GM12801 (cell line): ENCODE data around the gene PBX3.

Experiments
- TF ChIP-seq, protein P1 (sequence below): IDR thresholded peaks from one replicate; pipeline ENCODE4 v1.5.1; 2011; ENCODE audit warnings: control low read depth; ENCODE audit not compliant: insufficient read length; ENCODE audit errors: extremely low read depth

PBX3 gene

DNA sequence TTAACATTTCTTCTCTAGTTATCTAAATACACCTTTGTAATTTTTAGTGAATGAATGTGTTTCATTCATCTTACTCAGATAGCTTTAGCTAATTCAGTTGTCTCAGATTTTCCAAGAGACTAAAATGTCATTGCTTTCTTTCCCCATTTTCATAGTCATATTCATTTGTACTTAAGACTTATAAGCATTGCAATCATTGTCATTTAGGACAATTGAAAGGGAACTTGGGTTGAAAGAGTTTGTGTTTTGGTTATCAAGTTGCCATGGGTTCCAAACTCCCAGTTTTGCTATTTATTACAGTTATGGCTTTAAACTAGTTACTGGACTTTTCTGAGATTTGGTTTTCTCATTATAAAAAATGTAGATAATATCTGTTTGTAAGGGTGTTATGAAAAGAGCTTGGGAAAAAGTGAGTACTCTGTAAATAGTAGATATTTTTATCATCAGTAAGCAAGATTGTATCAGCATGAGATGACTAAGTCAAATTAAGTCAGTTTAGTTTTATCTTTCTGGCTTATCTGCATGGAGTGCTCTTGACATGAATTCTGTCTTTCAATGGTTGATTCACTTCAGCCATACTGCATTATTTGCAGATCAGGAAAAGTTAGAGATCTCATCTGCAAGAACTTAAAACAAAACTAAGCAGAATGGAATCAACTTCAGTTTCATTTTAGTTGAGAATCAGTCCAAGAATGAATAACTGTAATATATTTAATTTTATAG, 107.5 kb downstream of the PBX3 start:
- TF ChIP-seq, protein P1, sequence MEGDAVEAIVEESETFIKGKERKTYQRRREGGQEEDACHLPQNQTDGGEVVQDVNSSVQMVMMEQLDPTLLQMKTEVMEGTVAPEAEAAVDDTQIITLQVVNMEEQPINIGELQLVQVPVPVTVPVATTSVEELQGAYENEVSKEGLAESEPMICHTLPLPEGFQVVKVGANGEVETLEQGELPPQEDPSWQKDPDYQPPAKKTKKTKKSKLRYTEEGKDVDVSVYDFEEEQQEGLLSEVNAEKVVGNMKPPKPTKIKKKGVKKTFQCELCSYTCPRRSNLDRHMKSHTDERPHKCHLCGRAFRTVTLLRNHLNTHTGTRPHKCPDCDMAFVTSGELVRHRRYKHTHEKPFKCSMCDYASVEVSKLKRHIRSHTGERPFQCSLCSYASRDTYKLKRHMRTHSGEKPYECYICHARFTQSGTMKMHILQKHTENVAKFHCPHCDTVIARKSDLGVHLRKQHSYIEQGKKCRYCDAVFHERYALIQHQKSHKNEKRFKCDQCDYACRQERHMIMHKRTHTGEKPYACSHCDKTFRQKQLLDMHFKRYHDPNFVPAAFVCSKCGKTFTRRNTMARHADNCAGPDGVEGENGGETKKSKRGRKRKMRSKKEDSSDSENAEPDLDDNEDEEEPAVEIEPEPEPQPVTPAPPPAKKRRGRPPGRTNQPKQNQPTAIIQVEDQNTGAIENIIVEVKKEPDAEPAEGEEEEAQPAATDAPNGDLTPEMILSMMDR = no peak

DNA sequence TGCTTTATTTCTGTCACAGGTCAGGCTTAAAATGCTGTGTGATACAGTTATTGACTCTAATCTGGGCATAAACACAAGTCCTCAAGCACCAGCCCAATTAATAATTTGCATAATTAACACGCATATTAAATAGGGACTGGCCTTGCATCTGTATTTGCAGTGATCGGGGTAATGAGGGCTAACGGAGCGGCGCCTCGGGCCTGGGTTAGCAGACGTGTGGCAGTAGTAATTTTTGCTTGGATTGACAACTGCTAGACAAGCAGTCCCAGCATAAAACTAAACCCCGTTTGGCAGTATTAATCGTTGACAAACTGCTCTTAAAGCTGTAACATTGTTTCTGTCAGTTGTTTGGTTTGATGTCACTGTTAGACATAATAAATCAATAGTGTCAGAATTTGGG, 109.2 kb downstream of the PBX3 start:
- TF ChIP-seq, protein P1 = no peak

DNA sequence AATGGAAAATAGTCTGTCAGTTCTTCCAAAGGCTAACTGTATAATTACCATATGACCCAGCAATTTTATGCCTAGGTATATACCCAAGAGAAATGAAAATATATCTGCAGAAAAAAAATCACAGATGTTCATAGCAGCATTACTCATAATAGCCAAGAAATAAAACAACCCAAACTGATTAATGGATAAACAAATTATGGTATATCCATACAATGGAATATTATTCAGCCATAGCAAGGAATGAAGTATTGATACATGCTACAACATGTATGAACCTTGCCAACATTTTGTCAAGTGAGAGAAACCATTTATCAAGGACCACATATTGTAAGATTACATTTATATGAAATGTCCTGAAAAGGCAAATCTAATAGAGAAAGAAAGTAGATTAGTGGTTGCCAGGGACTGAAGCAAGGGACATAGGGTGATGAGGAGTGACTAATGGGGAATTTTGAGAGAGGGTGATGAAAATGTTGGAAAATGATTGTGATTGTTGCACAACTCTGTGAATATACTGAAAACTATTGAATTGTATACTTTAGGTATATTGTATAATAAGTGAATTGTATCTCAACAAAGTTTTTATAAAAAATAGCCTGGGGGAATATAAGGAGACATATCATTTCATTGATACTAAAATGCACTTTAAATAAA, 114.4 kb downstream of the PBX3 start:
- TF ChIP-seq, protein P1 = no peak

DNA sequence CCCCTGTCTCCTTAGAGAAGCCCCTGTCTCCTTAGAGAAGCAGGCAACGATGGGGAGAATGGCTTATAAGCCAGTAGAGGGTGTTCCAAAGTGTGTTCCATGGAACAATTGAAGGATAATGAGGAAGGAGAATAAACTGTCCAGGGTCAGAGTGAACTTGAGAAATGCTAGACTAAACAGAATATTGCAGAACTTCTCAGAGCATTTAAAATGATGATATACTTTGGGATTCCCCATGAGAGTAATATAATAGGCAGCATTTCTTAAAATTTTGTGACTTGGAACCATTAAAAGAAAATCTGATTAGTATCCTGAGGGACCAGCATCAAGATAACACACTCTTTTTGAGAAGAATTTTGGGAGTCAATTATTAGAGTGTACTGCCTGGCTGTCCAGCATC, 116.8 kb downstream of the PBX3 start:
- TF ChIP-seq, protein P1 = no peak

DNA sequence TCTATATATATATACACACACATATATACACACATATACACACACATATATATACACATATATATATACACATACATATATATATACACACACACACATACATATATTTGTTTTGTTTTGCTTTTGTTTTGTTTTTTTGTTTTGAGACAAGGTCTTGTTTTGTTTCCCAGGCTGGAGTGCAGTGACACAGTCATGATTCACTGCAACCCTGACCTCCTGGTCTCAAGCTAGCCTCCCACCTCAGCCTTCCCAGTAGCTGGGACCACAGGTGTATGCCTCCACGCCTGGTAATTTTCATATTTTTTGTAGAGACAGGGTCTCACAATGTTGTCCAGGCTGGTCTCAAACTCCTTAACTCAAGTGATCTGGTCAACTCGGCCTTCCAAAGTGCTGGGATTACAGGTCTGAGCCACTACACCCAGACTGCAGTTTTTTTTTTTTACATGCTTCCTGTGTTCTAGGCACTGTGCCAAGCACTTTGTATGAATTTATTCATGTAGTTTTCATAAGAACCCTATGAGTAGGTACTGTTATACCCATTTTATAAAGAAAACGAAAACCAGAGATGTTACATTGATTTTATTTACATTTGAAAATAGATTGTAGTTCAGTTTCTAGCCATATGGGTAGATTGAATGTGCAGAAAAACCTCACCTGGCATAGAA, 120.7 kb downstream of the PBX3 start:
- TF ChIP-seq, protein P1 = no peak

DNA sequence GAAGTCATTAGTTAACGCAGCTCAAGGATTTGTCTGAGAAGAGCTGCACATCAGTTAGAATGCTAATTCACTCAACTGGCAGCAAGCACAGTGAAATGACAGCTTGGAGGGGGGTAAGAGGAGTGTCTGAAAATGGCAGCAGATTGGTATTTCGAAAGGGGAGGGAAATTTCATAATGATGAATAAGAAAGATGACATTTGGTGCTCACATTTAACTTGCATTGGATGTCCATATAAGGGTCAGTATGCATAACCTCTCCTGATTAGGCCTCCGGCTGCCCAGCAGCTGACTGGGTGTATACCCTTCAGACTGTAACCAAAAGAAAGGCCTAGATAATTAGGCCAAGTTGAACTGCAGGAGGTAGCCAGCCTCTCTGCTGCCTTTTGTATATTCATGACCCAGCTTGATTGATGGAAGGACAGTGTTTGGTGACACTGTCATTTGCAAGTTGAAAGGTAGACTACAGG, 131.0 kb downstream of the PBX3 start:
- TF ChIP-seq, protein P1 = no peak

DNA sequence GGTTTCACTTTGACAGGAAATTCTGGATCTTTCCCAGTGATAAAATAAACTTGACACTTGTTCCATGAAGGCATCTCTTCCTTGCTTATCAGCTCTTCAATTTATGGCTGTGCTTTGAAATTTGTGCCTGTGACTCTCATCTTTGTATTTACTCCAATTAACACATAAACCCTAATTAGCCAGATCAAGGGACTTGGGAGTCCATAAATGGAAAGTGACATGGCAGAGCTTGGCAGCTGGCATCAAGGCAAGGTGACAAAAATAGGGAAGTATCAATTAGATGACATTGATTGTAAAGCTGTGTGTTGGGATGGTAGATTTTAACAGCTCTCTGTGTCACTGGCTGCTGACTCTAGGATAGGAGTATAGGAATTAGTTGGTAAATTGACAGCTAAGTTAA, 133.9 kb downstream of the PBX3 start:
- TF ChIP-seq, protein P1 = no peak
